ENCODE data around the gene CACNA1C.

DNA sequence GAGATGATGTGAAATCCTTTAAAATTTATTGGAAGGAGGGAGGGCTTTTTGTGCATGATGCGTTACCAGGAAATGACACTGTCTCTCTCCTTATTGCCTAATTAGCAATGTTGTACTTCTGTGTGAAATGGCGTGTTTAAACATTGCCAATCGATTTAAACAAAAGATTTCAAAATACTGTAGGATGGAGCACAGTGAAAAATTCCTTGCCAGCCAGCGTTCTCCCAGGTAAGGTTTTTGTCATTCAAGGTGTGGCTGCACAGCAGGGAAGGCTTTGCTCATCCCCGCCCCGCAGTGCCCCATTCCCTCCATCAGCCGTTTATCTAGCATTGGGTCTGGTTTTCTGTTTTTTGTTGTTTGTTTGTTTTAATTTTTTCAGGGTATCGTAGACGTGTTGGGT is 137.3 kb downstream of the CACNA1C start:
- TF ChIP-seq EP300 (IDR thresholded peaks at IDR 0.05) (no peak), POLR2A (IDR thresholded peaks at IDR 0.05) (no peak)

All from suprapubic skin (tissue), 2 donors.